Suprapubic skin (tissue), 4 donors: ENCODE results near the gene DIP2C. TPM values are rescaled to one million over a fixed set of nuclear protein-coding genes. Genes with fewer than 3 reads are reported as not detected.

ENCODE experiments used
- DNase-seq, 2 donors: peaks; one replicate each; pipeline ENCODE4 v3.0.0-alpha.2; 2019; ENCODE audit warnings: low spot score in 2 of 2
- H3K27ac ChIP-seq: fragments of 200-600 bp; sonication (generic); one replicate; pipeline ENCODE4 v1.5.1; 2019
- H3K27me3 ChIP-seq: fragments of 200-600 bp; sonication (generic); one replicate; pipeline ENCODE4 v1.5.1; 2019
- H3K36me3 ChIP-seq: fragments of 200-600 bp; sonication (generic); one replicate; pipeline ENCODE4 v1.5.1; 2019
- H3K4me1 ChIP-seq: fragments of 200-600 bp; sonication (generic); one replicate; pipeline ENCODE4 v1.5.1; 2019
- H3K4me3 ChIP-seq: fragments of 200-600 bp; sonication (generic); one replicate; pipeline ENCODE4 v1.5.1; 2019; ENCODE audit warnings: mild to moderate bottlenecking
- H3K9me3 ChIP-seq: fragments of 200-600 bp; sonication (generic); one replicate; pipeline ENCODE4 v1.5.1; 2019
- EP300 ChIP-seq: sonication (generic); formaldehyde crosslinking; IDR thresholded peaks from one replicate; pipeline ENCODE4 v1.6.1; 2017; ENCODE audit warnings: antibody characterized with exemption
- POLR2A ChIP-seq, 2 donors: fragments of 450-650 bp; IDR thresholded peaks; one replicate each; pipeline ENCODE4 v1.6.1; 2017; ENCODE audit warnings: antibody characterized with exemption in 2 of 2, mild to moderate bottlenecking in 2 of 2, moderate library complexity in 2 of 2
- POLR2AphosphoS5 ChIP-seq, 3 donors: sonication (generic); formaldehyde crosslinking; IDR thresholded peaks; one replicate each; pipeline ENCODE4 v1.6.1; 2017; ENCODE audit warnings: antibody characterized with exemption in 3 of 3
- WGBS: methylation state at CpG from one replicate; pipeline ENCODE4 v1.1.5; 2018; 5-methylcytosine and 5-hydroxymethylcytosine counted together
- total RNA-seq, 4 donors: library from RNA; depleted of rRNA; stranded (reverse); fragments of >200 nt; gene quantifications; one replicate each; pipeline ENCODE4 v1.1.0, GENCODE V29; 2016
- TF ChIP-seq, protein P1 (sequence below), 2 donors: fragments of 200-600 bp in 1 of 2; fragments of 450-650 bp in 1 of 2; sonication (generic) in 1 of 2; IDR thresholded peaks; one replicate each; pipeline ENCODE4 v1.5.1; 2016 to 2019; ENCODE audit warnings: antibody characterized with exemption in 2 of 2, mild to moderate bottlenecking in 1 of 2, moderate library complexity in 1 of 2

Gene DIP2C
- total RNA-seq, 4 donors from 2014 or later = 6.7 to 23.3 (median 14.7) TPM

GRCh38 chr10:555682-556350, 133.7 kb downstream of the DIP2C start:
- Histone ChIP-seq H3K27me3 (no peaks in the 10 kb centered on the region), H3K9me3 (no peaks in the 10 kb centered on the region), H3K4me3 (no peak overlapping the region), H3K36me3 (no peaks in the 10 kb centered on the region), H3K27ac (no peak overlapping the region), H3K4me1 (no peaks in the 10 kb centered on the region)
- no peak for TF ChIP-seq POLR2A (IDR thresholded peaks at IDR 0.05)
- TF ChIP-seq POLR2AphosphoS5 (IDR thresholded peaks at IDR 0.05) = no peak
- no peak for TF ChIP-seq EP300
- TF ChIP-seq, protein P1, sequence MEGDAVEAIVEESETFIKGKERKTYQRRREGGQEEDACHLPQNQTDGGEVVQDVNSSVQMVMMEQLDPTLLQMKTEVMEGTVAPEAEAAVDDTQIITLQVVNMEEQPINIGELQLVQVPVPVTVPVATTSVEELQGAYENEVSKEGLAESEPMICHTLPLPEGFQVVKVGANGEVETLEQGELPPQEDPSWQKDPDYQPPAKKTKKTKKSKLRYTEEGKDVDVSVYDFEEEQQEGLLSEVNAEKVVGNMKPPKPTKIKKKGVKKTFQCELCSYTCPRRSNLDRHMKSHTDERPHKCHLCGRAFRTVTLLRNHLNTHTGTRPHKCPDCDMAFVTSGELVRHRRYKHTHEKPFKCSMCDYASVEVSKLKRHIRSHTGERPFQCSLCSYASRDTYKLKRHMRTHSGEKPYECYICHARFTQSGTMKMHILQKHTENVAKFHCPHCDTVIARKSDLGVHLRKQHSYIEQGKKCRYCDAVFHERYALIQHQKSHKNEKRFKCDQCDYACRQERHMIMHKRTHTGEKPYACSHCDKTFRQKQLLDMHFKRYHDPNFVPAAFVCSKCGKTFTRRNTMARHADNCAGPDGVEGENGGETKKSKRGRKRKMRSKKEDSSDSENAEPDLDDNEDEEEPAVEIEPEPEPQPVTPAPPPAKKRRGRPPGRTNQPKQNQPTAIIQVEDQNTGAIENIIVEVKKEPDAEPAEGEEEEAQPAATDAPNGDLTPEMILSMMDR (IDR thresholded peaks at IDR 0.05) = no peak
- no peak for DNase-seq
- WGBS = 94% methylated on average over 18 of the region's 27 CpGs

DNA sequence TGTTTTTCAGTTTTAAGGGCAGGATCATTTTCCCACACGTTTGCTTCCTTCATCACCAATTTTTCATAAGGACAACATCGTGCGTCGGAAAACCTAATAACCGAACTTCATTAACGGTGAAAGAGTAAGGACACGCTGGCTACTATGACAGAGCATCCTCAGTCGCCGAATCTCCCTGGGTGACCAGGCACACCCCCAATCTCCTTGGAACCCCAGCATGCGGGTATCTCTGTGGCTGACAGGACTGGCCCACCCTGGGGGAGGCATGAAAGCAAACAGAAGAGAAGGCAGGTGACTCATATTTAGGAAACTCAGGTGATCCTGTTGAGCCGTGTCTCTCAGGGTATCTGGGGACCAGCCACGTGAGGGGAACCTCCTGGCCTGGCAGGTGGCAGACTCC, 134.2 kb downstream of the DIP2C start:
- TF ChIP-seq POLR2AphosphoS5 (IDR thresholded peaks at IDR 0.05) (no peak), POLR2A (IDR thresholded peaks at IDR 0.05) (no peak), EP300 (no peak)
- TF ChIP-seq, protein P1 (IDR thresholded peaks at IDR 0.05) = no peak
- no peaks in the 10 kb centered on the region for H3K9me3 ChIP-seq
- H3K4me3 ChIP-seq = no peak overlapping the region
- H3K27ac ChIP-seq = no peak overlapping the region
- H3K36me3 ChIP-seq = no peaks in the 10 kb centered on the region
- 81% methylated on average over 12 of the region's 12 CpGs for WGBS
- DNase-seq = no peak
- H3K4me1 ChIP-seq = no peaks in the 10 kb centered on the region
- no peaks in the 10 kb centered on the region for H3K27me3 ChIP-seq

GRCh38 chr10:554182-554848, 135.2 kb downstream of the DIP2C start:
- no peaks in the 10 kb centered on the region for H3K36me3 ChIP-seq
- H3K4me3 ChIP-seq = no peak overlapping the region
- H3K4me1 ChIP-seq = no peaks in the 10 kb centered on the region
- 74% methylated on average over 8 of the region's 8 CpGs for WGBS
- no peak for TF ChIP-seq EP300
- TF ChIP-seq POLR2AphosphoS5 (IDR thresholded peaks at IDR 0.05) = no peak
- no peak for TF ChIP-seq POLR2A (IDR thresholded peaks at IDR 0.05)
- TF ChIP-seq, protein P1 (IDR thresholded peaks at IDR 0.05) = no peak
- H3K27me3 ChIP-seq = no peaks in the 10 kb centered on the region
- no peak overlapping the region for H3K27ac ChIP-seq
- no peaks in the 10 kb centered on the region for H3K9me3 ChIP-seq
- DNase-seq = no peak

DNA sequence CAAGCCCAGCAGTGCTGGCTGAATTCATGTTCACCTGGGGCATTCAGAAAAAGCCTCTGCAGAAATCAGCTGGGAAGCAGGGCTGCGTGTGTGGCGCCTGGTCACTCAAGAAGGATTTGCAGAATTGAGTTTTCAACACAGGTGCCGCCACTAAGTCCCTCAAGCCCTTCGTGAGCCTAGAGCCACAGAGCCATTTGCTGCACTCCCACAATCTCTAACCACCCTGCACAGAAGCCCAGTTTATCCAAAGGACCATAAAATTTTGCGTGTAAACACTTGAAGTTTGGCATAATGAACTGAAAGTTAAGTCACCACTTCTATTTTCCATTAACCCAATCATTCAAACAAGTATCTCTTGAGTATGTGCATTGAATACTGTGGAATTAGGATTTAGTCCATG, 136.2 kb downstream of the DIP2C start:
- 73% methylated on average over 5 of the region's 5 CpGs for WGBS
- H3K36me3 ChIP-seq = no peaks in the 10 kb centered on the region
- TF ChIP-seq EP300 (no peak), POLR2AphosphoS5 (IDR thresholded peaks at IDR 0.05) (no peak), POLR2A (IDR thresholded peaks at IDR 0.05) (no peak)
- TF ChIP-seq, protein P1 (IDR thresholded peaks at IDR 0.05) = no peak
- no peak overlapping the region for H3K4me3 ChIP-seq
- no peak for DNase-seq
- no peaks in the 10 kb centered on the region for H3K4me1 ChIP-seq
- no peaks in the 10 kb centered on the region for H3K27me3 ChIP-seq
- H3K9me3 ChIP-seq = no peaks in the 10 kb centered on the region
- no peak overlapping the region for H3K27ac ChIP-seq

GRCh38 chr10:552679-553078, 136.8 kb downstream of the DIP2C start:
- WGBS = 90% methylated on average over 8 of the region's 8 CpGs
- Histone ChIP-seq H3K27ac (no peak overlapping the region), H3K36me3 (no peaks in the 10 kb centered on the region), H3K4me1 (peaks cover 4% of the 10 kb centered on the region), H3K9me3 (no peaks in the 10 kb centered on the region), H3K4me3 (no peak overlapping the region), H3K27me3 (no peaks in the 10 kb centered on the region)
- DNase-seq = no peak
- TF ChIP-seq, protein P1 (IDR thresholded peaks at IDR 0.05) = no peak
- TF ChIP-seq POLR2AphosphoS5 (IDR thresholded peaks at IDR 0.05) = no peak
- no peak for TF ChIP-seq EP300
- TF ChIP-seq POLR2A (IDR thresholded peaks at IDR 0.05) = no peak
